ENCODE data around the gene UBA7.
"Not testable (repeated sequence)": the region's sequence is repeated elsewhere in the genome, so short reads cannot be mapped to it uniquely, and the experiment has no call there.

Gene UBA7

DNA sequence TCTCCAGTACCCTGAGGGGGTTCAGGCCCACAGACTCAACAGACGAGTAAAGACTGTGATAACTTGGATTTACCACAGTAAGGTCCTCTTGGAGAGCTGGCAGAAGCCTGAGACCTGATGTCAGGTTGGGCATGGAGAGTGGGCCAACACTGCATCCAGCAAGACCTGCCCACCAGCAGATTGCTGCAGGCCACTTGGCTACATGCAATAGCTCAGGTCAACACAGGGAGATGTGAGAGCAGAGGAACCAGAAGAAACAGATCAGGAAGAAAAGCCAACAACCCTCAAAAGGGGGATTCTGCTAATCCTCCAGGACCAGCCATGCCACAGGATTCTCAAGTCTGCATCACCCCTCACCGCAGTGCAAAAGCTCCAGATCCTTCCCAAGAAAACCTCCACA is 25.7 kb downstream of the UBA7 start:
- H3K27ac ChIP-seq, result no peak overlapping the region
- no peak for TF ChIP-seq ZFX (IDR thresholded peaks at IDR 0.05)
- TF ChIP-seq, protein P1, sequence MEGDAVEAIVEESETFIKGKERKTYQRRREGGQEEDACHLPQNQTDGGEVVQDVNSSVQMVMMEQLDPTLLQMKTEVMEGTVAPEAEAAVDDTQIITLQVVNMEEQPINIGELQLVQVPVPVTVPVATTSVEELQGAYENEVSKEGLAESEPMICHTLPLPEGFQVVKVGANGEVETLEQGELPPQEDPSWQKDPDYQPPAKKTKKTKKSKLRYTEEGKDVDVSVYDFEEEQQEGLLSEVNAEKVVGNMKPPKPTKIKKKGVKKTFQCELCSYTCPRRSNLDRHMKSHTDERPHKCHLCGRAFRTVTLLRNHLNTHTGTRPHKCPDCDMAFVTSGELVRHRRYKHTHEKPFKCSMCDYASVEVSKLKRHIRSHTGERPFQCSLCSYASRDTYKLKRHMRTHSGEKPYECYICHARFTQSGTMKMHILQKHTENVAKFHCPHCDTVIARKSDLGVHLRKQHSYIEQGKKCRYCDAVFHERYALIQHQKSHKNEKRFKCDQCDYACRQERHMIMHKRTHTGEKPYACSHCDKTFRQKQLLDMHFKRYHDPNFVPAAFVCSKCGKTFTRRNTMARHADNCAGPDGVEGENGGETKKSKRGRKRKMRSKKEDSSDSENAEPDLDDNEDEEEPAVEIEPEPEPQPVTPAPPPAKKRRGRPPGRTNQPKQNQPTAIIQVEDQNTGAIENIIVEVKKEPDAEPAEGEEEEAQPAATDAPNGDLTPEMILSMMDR (conservative IDR thresholded peaks at IDR 0.05), result no peak

GRCh38 chr3:49787536-49787935 is 26.2 kb downstream of the UBA7 start:
- no peak for TF ChIP-seq ZFX (IDR thresholded peaks at IDR 0.05)
- TF ChIP-seq, protein P1 (conservative IDR thresholded peaks at IDR 0.05), result no peak
- H3K27ac ChIP-seq, result no peak overlapping the region; the same call in 1 of the 2 replicates

DNA sequence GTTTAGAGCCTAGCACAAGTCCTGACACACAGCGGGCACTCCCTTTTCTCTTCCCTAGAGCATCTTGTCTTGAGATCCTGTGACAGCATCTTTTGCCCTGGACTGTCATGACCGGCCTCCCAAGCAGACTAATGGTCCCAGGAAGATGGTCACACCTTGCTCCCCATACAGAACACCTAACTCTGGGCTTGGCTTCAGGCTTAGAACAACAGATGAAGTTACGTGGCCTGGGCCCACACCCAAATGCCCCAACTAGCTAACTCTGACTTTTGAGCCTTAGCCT is 26.6 kb downstream of the UBA7 start:
- H3K27ac ChIP-seq, result peak overlapping the region; percentile 82

GRCh38 chr3:49786357-49787181 is 27.2 kb downstream of the UBA7 start, which contains the start of gene IP6K1:
Gene IP6K1 (minus strand): TSS chr3:49786542. CDS start chr3:49748040, 38,502 bp downstream.
- peak; percentile 55 for TF ChIP-seq ZFX (IDR thresholded peaks at IDR 0.05)
- TF ChIP-seq, protein P1 (conservative IDR thresholded peaks at IDR 0.05), result no peak
- H3K27ac ChIP-seq, result peak within 1 kb of the TSS; percentile 82

More for the DNA sequence above, 26.6 kb downstream of the UBA7 start:
- no peak for TF ChIP-seq ZFX (IDR thresholded peaks at IDR 0.05)
- TF ChIP-seq, protein P1 (conservative IDR thresholded peaks at IDR 0.05), result no peak

DNA sequence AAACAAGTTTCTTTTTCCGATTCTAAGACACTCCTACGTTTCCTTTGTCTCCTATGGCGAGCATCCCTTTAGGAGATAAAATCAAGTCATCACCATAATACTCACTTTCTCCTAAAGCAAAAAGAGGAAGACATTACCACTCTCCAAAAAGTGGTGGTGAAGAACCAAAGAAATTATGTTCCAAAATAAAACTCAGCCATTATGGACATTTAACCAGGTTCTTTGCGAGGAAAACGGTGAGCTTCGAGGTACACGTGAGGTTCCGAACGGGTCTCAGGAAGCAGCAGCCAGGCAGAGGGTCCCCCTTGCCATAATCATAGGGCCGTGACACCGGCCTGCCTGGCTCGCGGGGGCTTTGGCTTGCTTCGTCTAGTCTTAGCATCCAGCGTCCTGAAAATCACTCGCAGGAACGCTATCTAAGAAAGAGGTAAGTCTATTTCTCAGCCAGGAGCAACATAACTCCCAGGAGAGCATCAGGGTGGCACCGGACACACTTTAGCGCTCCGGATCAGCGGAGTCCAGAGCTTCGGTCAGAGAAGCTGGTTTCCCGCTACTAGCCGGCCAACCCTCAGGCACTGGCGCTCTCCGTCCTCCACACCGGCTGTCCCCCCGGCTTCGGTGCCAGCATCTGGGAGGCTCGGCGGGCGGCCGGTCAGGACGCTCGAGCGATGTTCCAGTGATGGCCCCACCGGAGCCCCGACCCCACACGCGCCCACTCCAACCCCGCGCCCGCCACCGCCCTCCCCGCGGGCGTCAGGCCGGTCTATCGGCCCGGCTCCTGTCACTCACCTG is 28.0 kb downstream of the UBA7 start:
- TF ChIP-seq, protein P1 (conservative IDR thresholded peaks at IDR 0.05), result no peak
- no peak for TF ChIP-seq ZFX (IDR thresholded peaks at IDR 0.05)
- H3K27ac ChIP-seq, result peak overlapping the region; percentile 82

DNA sequence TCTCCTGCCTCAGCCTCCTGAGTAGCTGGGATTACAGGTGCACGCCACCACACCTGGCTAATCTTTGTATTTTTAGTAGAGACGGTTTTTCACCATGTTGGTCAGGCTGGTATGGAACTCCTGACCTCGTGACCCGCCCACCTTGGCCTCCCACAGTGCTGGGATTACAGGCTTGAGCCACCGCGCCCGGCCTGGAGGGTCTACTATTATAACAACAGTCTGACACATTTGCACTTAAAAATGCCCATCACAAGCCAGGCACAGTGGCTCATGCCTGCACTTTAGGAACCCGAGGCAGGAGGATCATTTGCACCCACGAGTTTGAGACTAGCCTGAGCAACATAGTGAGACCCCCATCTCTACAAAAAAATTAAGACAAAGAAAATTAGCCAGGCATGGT is 31.5 kb downstream of the UBA7 start:
- not testable (repeated sequence) for H3K27ac ChIP-seq

- TF ChIP-seq, protein P1 (conservative IDR thresholded peaks at IDR 0.05), result no peak
- TF ChIP-seq ZFX (IDR thresholded peaks at IDR 0.05), result no peak
Observed at GRCh38 chr3:49781415-49782199, 32.1 kb downstream of the UBA7 start.

GRCh38 chr3:49780975-49781365 is 32.8 kb downstream of the UBA7 start:
- not testable (repeated sequence) for H3K27ac ChIP-seq

More at GRCh38 chr3:49781415-49782199, 32.1 kb downstream of the UBA7 start:
- H3K27ac ChIP-seq, result no peak overlapping the region
